Activated naive CD8-positive, alpha-beta T cell treated with anti-CD3 and anti-CD28 coated beads, Interleukin-2, amount 50 U/mL, for 24 hours (primary cell): ENCODE data around the gene CD300LG.
"Not testable (repeated sequence)": the region's sequence is repeated elsewhere in the genome, so short reads cannot be mapped to it uniquely, and the experiment has no call there.

ENCODE experiments used
- ATAC-seq: fragments of 150-1000 bp; cut with Tn5 transposase; one replicate; pipeline ENCODE4 v1.10.0; 2021
- DNase-seq: peaks from one replicate; pipeline ENCODE4 v3.0.0; 2021
- H3K27ac Mint-ChIP-seq: one replicate; pipeline ENCODE4 v1.8.0; 2021; ENCODE audit warnings: mild to moderate bottlenecking, mixed read lengths
- H3K27me3 Mint-ChIP-seq: one replicate; pipeline ENCODE4 v1.8.0; 2021; ENCODE audit warnings: mixed read lengths
- H3K36me3 Mint-ChIP-seq: one replicate; pipeline ENCODE4 v1.8.0; 2021; ENCODE audit warnings: low read depth, mixed read lengths
- H3K4me1 Mint-ChIP-seq: one replicate; pipeline ENCODE4 v1.8.0; 2021; ENCODE audit warnings: mixed read lengths
- H3K4me3 Mint-ChIP-seq: one replicate; pipeline ENCODE4 v1.8.0; 2021; ENCODE audit warnings: mild to moderate bottlenecking, moderate library complexity, mixed read lengths
- H3K9me3 Mint-ChIP-seq: one replicate; pipeline ENCODE4 v1.8.0; 2021; ENCODE audit warnings: mixed read lengths

CD300LG gene

GRCh38 chr17:43832976-43833829 is 13.8 kb upstream of the CD300LG start, which contains the start of gene MPP3:
Gene MPP3, minus strand, starts transcription at chr17:43833146. Its CDS starts 1,240 bp downstream, at chr17:43831906.
- H3K4me3 Mint-ChIP-seq = peak within 1 kb of the TSS; percentile 67
- H3K27me3 Mint-ChIP-seq = peaks cover 52% of the 10 kb centered on the region
- DNase-seq (peak; percentile 27), ATAC-seq (peak; percentile 58)
- H3K27ac Mint-ChIP-seq = no peak within 1 kb of the TSS
- H3K9me3 Mint-ChIP-seq = no peaks in the 10 kb centered on the region
- H3K36me3 Mint-ChIP-seq = peaks cover 2% of the 10 kb centered on the region
- H3K4me1 Mint-ChIP-seq = peaks cover 11% of the 10 kb centered on the region

GRCh38 chr17:43834106-43834505 is 12.9 kb upstream of the CD300LG start:
- H3K27me3 Mint-ChIP-seq = peaks cover 53% of the 10 kb centered on the region
- no peaks in the 10 kb centered on the region for H3K9me3 Mint-ChIP-seq
- H3K4me3 Mint-ChIP-seq = peak overlapping the region; percentile 67
- DNase-seq (no peak), ATAC-seq (no peak)
- peaks cover 2% of the 10 kb centered on the region for H3K36me3 Mint-ChIP-seq
- peak overlapping the region; percentile 45 for H3K27ac Mint-ChIP-seq
- peaks cover 11% of the 10 kb centered on the region for H3K4me1 Mint-ChIP-seq

GRCh38 chr17:43839670-43840108 is 7.3 kb upstream of the CD300LG start:
- DNase-seq (no peak), ATAC-seq (no peak)
- no peaks in the 10 kb centered on the region for H3K36me3 Mint-ChIP-seq
- no peak overlapping the region for H3K27ac Mint-ChIP-seq
- H3K4me3 Mint-ChIP-seq = no peak overlapping the region
- H3K4me1 Mint-ChIP-seq = no peaks in the 10 kb centered on the region
- H3K27me3 Mint-ChIP-seq = peaks cover 40% of the 10 kb centered on the region
- no peaks in the 10 kb centered on the region for H3K9me3 Mint-ChIP-seq

- no peaks in the 10 kb centered on the region for H3K4me1 Mint-ChIP-seq
- no peak overlapping the region for H3K4me3 Mint-ChIP-seq
- no peak overlapping the region for H3K27ac Mint-ChIP-seq
- no peaks in the 10 kb centered on the region for H3K36me3 Mint-ChIP-seq
- peaks cover 31% of the 10 kb centered on the region for H3K27me3 Mint-ChIP-seq
- no peak for ATAC-seq
- no peak for DNase-seq
- no peaks in the 10 kb centered on the region for H3K9me3 Mint-ChIP-seq
These were observed 6.2 kb upstream of the CD300LG start for GRCh38 chr17:43840814-43841213.

GRCh38 chr17:43841282-43841681 is 5.7 kb upstream of the CD300LG start:
- Mint-ChIP-seq H3K4me3 (no peak overlapping the region), H3K27me3 (peaks cover 27% of the 10 kb centered on the region), H3K4me1 (no peaks in the 10 kb centered on the region), H3K36me3 (no peaks in the 10 kb centered on the region), H3K27ac (no peak overlapping the region), H3K9me3 (no peaks in the 10 kb centered on the region)
- DNase-seq = no peak
- no peak for ATAC-seq

- DNase-seq, H3K27ac Mint-ChIP-seq, H3K9me3 Mint-ChIP-seq, H3K4me1 Mint-ChIP-seq, ATAC-seq, H3K36me3 Mint-ChIP-seq, H3K4me3 Mint-ChIP-seq: not testable (repeated sequence)
- peaks cover 22% of the 10 kb centered on the region for H3K27me3 Mint-ChIP-seq
These were observed 4.6 kb upstream of the CD300LG start for GRCh38 chr17:43842091-43842974.

GRCh38 chr17:43842975-43843325 is 4.0 kb upstream of the CD300LG start:
- Mint-ChIP-seq H3K4me3 (no peak overlapping the region), H3K27ac (no peak overlapping the region), H3K36me3 (no peaks in the 10 kb centered on the region), H3K27me3 (peaks cover 22% of the 10 kb centered on the region), H3K9me3 (no peaks in the 10 kb centered on the region), H3K4me1 (no peaks in the 10 kb centered on the region)
- DNase-seq (no peak), ATAC-seq (no peak)

GRCh38 chr17:43844241-43844640 is 2.7 kb upstream of the CD300LG start:
- Mint-ChIP-seq H3K27me3 (peaks cover 21% of the 10 kb centered on the region), H3K4me1 (no peaks in the 10 kb centered on the region), H3K36me3 (no peaks in the 10 kb centered on the region), H3K27ac (no peak overlapping the region), H3K4me3 (no peak overlapping the region), H3K9me3 (no peaks in the 10 kb centered on the region)
- no peak for DNase-seq
- ATAC-seq = no peak

- Mint-ChIP-seq H3K27ac (no peak overlapping the region), H3K4me3 (no peak overlapping the region), H3K36me3 (no peaks in the 10 kb centered on the region), H3K4me1 (no peaks in the 10 kb centered on the region), H3K27me3 (peaks cover 11% of the 10 kb centered on the region), H3K9me3 (no peaks in the 10 kb centered on the region)
- ATAC-seq (no peak), DNase-seq (no peak)
These were observed 1.2 kb upstream of the CD300LG start for GRCh38 chr17:43845766-43846165.

- Mint-ChIP-seq H3K4me1 (no peaks in the 10 kb centered on the region), H3K27ac (no peak overlapping the region), H3K27me3 (peaks cover 12% of the 10 kb centered on the region), H3K4me3 (no peak overlapping the region), H3K36me3 (no peaks in the 10 kb centered on the region), H3K9me3 (no peaks in the 10 kb centered on the region)
- ATAC-seq (peak; percentile 93), DNase-seq (peak; percentile 88)
These were observed 709 bp upstream of the CD300LG start for GRCh38 chr17:43846221-43846712.

- Mint-ChIP-seq H3K36me3 (no peaks in the 10 kb centered on the region), H3K9me3 (no peaks in the 10 kb centered on the region), H3K27ac (no peak overlapping the region), H3K4me3 (no peak overlapping the region), H3K4me1 (no peaks in the 10 kb centered on the region), H3K27me3 (peaks cover 9% of the 10 kb centered on the region)
- no peak for DNase-seq
- no peak for ATAC-seq
These were observed 1.6 kb downstream of the CD300LG start for GRCh38 chr17:43848601-43849000.

- no peaks in the 10 kb centered on the region for H3K36me3 Mint-ChIP-seq
- H3K4me3 Mint-ChIP-seq = no peak overlapping the region
- no peaks in the 10 kb centered on the region for H3K9me3 Mint-ChIP-seq
- H3K27ac Mint-ChIP-seq = no peak overlapping the region
- no peaks in the 10 kb centered on the region for H3K4me1 Mint-ChIP-seq
- ATAC-seq (no peak), DNase-seq (no peak)
- H3K27me3 Mint-ChIP-seq = peaks cover 9% of the 10 kb centered on the region
These were observed 2.1 kb downstream of the CD300LG start for GRCh38 chr17:43849116-43849515.

- no peak for DNase-seq
- no peak overlapping the region for H3K4me3 Mint-ChIP-seq
- peaks cover 9% of the 10 kb centered on the region for H3K27me3 Mint-ChIP-seq
- ATAC-seq = no peak
- no peaks in the 10 kb centered on the region for H3K36me3 Mint-ChIP-seq
- H3K27ac Mint-ChIP-seq = no peak overlapping the region
- no peaks in the 10 kb centered on the region for H3K9me3 Mint-ChIP-seq
- H3K4me1 Mint-ChIP-seq = no peaks in the 10 kb centered on the region
These were observed 5.6 kb downstream of the CD300LG start for GRCh38 chr17:43852571-43852970.

- ATAC-seq (no peak), DNase-seq (no peak)
- Mint-ChIP-seq H3K27me3 (peaks cover 8% of the 10 kb centered on the region), H3K9me3 (no peaks in the 10 kb centered on the region), H3K27ac (no peak overlapping the region), H3K36me3 (no peaks in the 10 kb centered on the region), H3K4me1 (no peaks in the 10 kb centered on the region), H3K4me3 (no peak overlapping the region)
These were observed 6.6 kb downstream of the CD300LG start for GRCh38 chr17:43853546-43853945.

- Mint-ChIP-seq H3K4me1 (no peaks in the 10 kb centered on the region), H3K27me3 (peaks cover 8% of the 10 kb centered on the region), H3K9me3 (no peaks in the 10 kb centered on the region), H3K4me3 (no peak overlapping the region), H3K27ac (no peak overlapping the region), H3K36me3 (no peaks in the 10 kb centered on the region)
- ATAC-seq (no peak), DNase-seq (no peak)
These were observed 7.5 kb downstream of the CD300LG start for GRCh38 chr17:43854498-43854897.
